Mesenchymal stem cell (in vitro differentiated cells and primary cell): Measurements from ENCODE around the gene PCGF2.
"Not testable (repeated sequence)": the region's sequence is repeated elsewhere in the genome, so short reads cannot be mapped to it uniquely, and the experiment has no call there.

Source experiments
- DNase-seq: peaks from one replicate; pipeline ENCODE4 v3.0.0-alpha.2; 2013
- H2AFZ ChIP-seq: one replicate; pipeline ENCODE4 v1.6.1; 2013; ENCODE audit warnings: low read depth, mild to moderate bottlenecking, control low read depth, inconsistent platforms, low read length, moderate library complexity
- H2AK5ac ChIP-seq: 2 replicates; pipeline ENCODE4 v1.6.1; 2013; ENCODE audit warnings: low read length, moderate library complexity, mild to moderate bottlenecking, inconsistent platforms; ENCODE audit not compliant: severe bottlenecking
- H2BK120ac ChIP-seq: one replicate; pipeline ENCODE4 v1.6.1; 2013; ENCODE audit warnings: low read depth, mild to moderate bottlenecking, inconsistent platforms, low read length, moderate library complexity
- H2BK12ac ChIP-seq, 2 experiments: one replicate each; pipeline ENCODE4 v1.6.1; 2013; ENCODE audit warnings: inconsistent platforms in 2 of 2, low read length in 2 of 2, mild to moderate bottlenecking in 2 of 2, moderate library complexity in 2 of 2, control low read depth in 1 of 2
- H2BK15ac ChIP-seq: one replicate; pipeline ENCODE4 v1.6.1; 2013; ENCODE audit warnings: mild to moderate bottlenecking, low read depth, inconsistent platforms; ENCODE audit not compliant: poor library complexity, severe bottlenecking
- H2BK5ac ChIP-seq: 2 replicates; pipeline ENCODE4 v1.6.1; 2013; ENCODE audit warnings: low read depth, mild to moderate bottlenecking, low read length, control low read depth, inconsistent platforms; ENCODE audit not compliant: poor library complexity, severe bottlenecking
- H3K14ac ChIP-seq, 2 experiments: one replicate each; pipeline ENCODE4 v1.6.1; 2013; ENCODE audit warnings: inconsistent platforms in 2 of 2, low read length in 2 of 2, control low read depth in 1 of 2, mild to moderate bottlenecking in 1 of 2, moderate library complexity in 1 of 2
- H3K18ac ChIP-seq, 2 experiments: one replicate each; pipeline ENCODE4 v1.6.1; 2013; ENCODE audit warnings: inconsistent platforms in 2 of 2, low read length in 2 of 2, control low read depth in 1 of 2, low read depth in 1 of 2, mild to moderate bottlenecking in 1 of 2
- H3K23ac ChIP-seq, 2 experiments: one replicate each; pipeline ENCODE4 v1.6.1; 2013; ENCODE audit warnings: inconsistent platforms in 2 of 2, low read length in 2 of 2, mild to moderate bottlenecking in 2 of 2, moderate library complexity in 2 of 2, control low read depth in 1 of 2
- H3K27ac ChIP-seq: 2 replicates; pipeline ENCODE4 v1.5.1; 2013; ENCODE audit warnings: mild to moderate bottlenecking, moderate library complexity, low read length, control low read depth, inconsistent platforms; ENCODE audit not compliant: poor library complexity, severe bottlenecking
- H3K27me3 ChIP-seq, 2 experiments: 2 replicates each; pipeline versions ENCODE4 v1.6.1 to v1.7.0; 2013; ENCODE audit warnings: low read length in 2 of 2, mild to moderate bottlenecking in 2 of 2, moderate library complexity in 2 of 2, control low read depth in 1 of 2, inconsistent platforms in 1 of 2; ENCODE audit not compliant: control insufficient read depth in 1 of 2, insufficient read depth in 1 of 2
- H3K36me3 ChIP-seq, 2 experiments: 2 replicates each; pipeline versions ENCODE4 v1.6.1 to v1.7.0; 2013; ENCODE audit warnings: low read length in 2 of 2, control low read depth in 1 of 2, inconsistent platforms in 1 of 2, low read depth in 1 of 2, mild to moderate bottlenecking in 1 of 2; ENCODE audit not compliant: insufficient read depth in 2 of 2, control insufficient read depth in 1 of 2
- H3K4ac ChIP-seq, 2 experiments: one replicate each; pipeline ENCODE4 v1.6.1; 2013; ENCODE audit warnings: inconsistent platforms in 2 of 2, low read length in 2 of 2, mild to moderate bottlenecking in 2 of 2, moderate library complexity in 2 of 2, control low read depth in 1 of 2, low read depth in 1 of 2
- H3K4me1 ChIP-seq: 2 replicates; pipeline ENCODE4 v1.6.1; 2013; ENCODE audit warnings: low read depth, low read length, control low read depth; ENCODE audit not compliant: control insufficient read depth, insufficient read depth
- H3K4me2 ChIP-seq: 2 replicates; pipeline ENCODE4 v1.6.1; 2013; ENCODE audit warnings: low read length, mild to moderate bottlenecking, inconsistent platforms; ENCODE audit not compliant: poor library complexity, severe bottlenecking
- H3K4me3 ChIP-seq, 2 experiments: 2 replicates each; pipeline versions ENCODE4 v1.5.1 to v1.7.0; 2013; ENCODE audit warnings: low read length in 2 of 2, mild to moderate bottlenecking in 2 of 2, control low read depth in 1 of 2, low read depth in 1 of 2; ENCODE audit not compliant: insufficient read depth in 1 of 2
- H3K79me1 ChIP-seq: replicated peaks from 2 replicates; pipeline ENCODE4 v1.6.1; 2013; ENCODE audit warnings: mild to moderate bottlenecking, control low read depth, low read length, inconsistent platforms; ENCODE audit not compliant: poor library complexity, severe bottlenecking
- H3K9ac ChIP-seq: 2 replicates; pipeline ENCODE4 v1.7.0; 2013; ENCODE audit warnings: mild to moderate bottlenecking, low read length, moderate library complexity
- H3K9me3 ChIP-seq: 2 replicates; pipeline ENCODE4 v1.7.0; 2013; ENCODE audit warnings: mild to moderate bottlenecking, low read length; ENCODE audit not compliant: control insufficient read depth
- H4K8ac ChIP-seq: one replicate; pipeline ENCODE4 v1.6.1; 2013; ENCODE audit warnings: inconsistent platforms, mild to moderate bottlenecking, low read length, moderate library complexity
- H4K91ac ChIP-seq: one replicate; pipeline ENCODE4 v1.6.1; 2013; ENCODE audit warnings: mild to moderate bottlenecking, low read length, inconsistent platforms
- WGBS: methylation state at CpG from one replicate; pipeline ENCODE4 v1.1.7; 2013; ENCODE audit warnings: mixed read lengths; 5-methylcytosine and 5-hydroxymethylcytosine counted together

Gene PCGF2

GRCh38 chr17:38787999-38788398, 39.9 kb upstream of the PCGF2 start:
- H2BK12ac ChIP-seq, H2AK5ac ChIP-seq, H3K4me3 ChIP-seq, H4K91ac ChIP-seq, H2BK5ac ChIP-seq, H3K4me1 ChIP-seq, H3K18ac ChIP-seq, DNase-seq, H3K4ac ChIP-seq, H3K27ac ChIP-seq, H3K27me3 ChIP-seq, H4K8ac ChIP-seq, H3K9me3 ChIP-seq, H2AFZ ChIP-seq, H3K23ac ChIP-seq, H3K9ac ChIP-seq, H2BK120ac ChIP-seq, H3K14ac ChIP-seq, H2BK15ac ChIP-seq, H3K4me2 ChIP-seq: not testable (repeated sequence)
- WGBS = 100% methylated on average over 4 of the region's 4 CpGs
- Histone ChIP-seq H3K36me3 (peaks cover 39 to 52% of the 10 kb centered on the region in 2 experiments), H3K79me1 (peaks cover 35% of the 10 kb centered on the region)

- H3K18ac ChIP-seq = no peak overlapping the region
- H2BK12ac ChIP-seq = no peak overlapping the region
- no peak overlapping the region for H3K9ac ChIP-seq
- H3K23ac ChIP-seq = no peak overlapping the region
- H2BK5ac ChIP-seq = no peak overlapping the region
- H2BK120ac ChIP-seq = no peak overlapping the region
- no peak overlapping the region for H3K4me3 ChIP-seq
- H2BK15ac ChIP-seq = no peak overlapping the region
- DNase-seq = no peak
- H3K79me1 ChIP-seq = peaks cover 38% of the 10 kb centered on the region
- 98% methylated on average over 6 of the region's 6 CpGs for WGBS
- H3K4ac ChIP-seq = no peak overlapping the region
- no peak overlapping the region for H4K91ac ChIP-seq
- H3K27me3 ChIP-seq = no peaks in the 10 kb centered on the region
- H3K4me2 ChIP-seq = no peak overlapping the region
- no peak overlapping the region for H3K14ac ChIP-seq
- H4K8ac ChIP-seq = no peak overlapping the region
- no peaks in the 10 kb centered on the region for H3K9me3 ChIP-seq
- H2AK5ac ChIP-seq = no peak overlapping the region
- no peak overlapping the region for H2AFZ ChIP-seq
- H3K27ac ChIP-seq = no peak overlapping the region
- peaks cover 48 to 58% of the 10 kb centered on the region in 2 experiments for H3K36me3 ChIP-seq
- H3K4me1 ChIP-seq = peaks cover 6% of the 10 kb centered on the region
Observed at GRCh38 chr17:38786372-38786771, 38.2 kb upstream of the PCGF2 start.

- Histone ChIP-seq H3K4me1 (no peaks in the 10 kb centered on the region), H3K9me3 (no peaks in the 10 kb centered on the region), H3K4me3 (no peak overlapping the region), H3K79me1 (peaks cover 44% of the 10 kb centered on the region), H3K36me3 (peaks cover 79 to 89% of the 10 kb centered on the region in 2 experiments), H2AFZ (no peak overlapping the region), H2BK15ac (no peak overlapping the region), H3K9ac (no peak overlapping the region), H4K8ac (no peak overlapping the region), H3K18ac (no peak overlapping the region), H3K27ac (no peak overlapping the region), H4K91ac (no peak overlapping the region), H3K27me3 (no peaks in the 10 kb centered on the region), H2BK5ac (no peak overlapping the region), H2AK5ac (no peak overlapping the region), H3K4ac (no peak overlapping the region), H3K4me2 (no peak overlapping the region), H3K23ac (no peak overlapping the region), H2BK120ac (no peak overlapping the region), H2BK12ac (no peak overlapping the region), H3K14ac (no peak overlapping the region)
- no peak for DNase-seq
- WGBS = over 99% methylated on average over 3 of the region's 3 CpGs
Observed at GRCh38 chr17:38783227-38783626, 35.1 kb upstream of the PCGF2 start.

GRCh38 chr17:38779965-38780752, 32.0 kb upstream of the PCGF2 start:
- no peak overlapping the region for H2AFZ ChIP-seq
- H3K9ac ChIP-seq = no peak overlapping the region
- H3K23ac ChIP-seq = no peak overlapping the region
- H3K4ac ChIP-seq = no peak overlapping the region
- no peak overlapping the region for H3K14ac ChIP-seq
- no peaks in the 10 kb centered on the region for H3K27me3 ChIP-seq
- no peak for DNase-seq
- H3K27ac ChIP-seq = no peak overlapping the region
- H2BK120ac ChIP-seq = no peak overlapping the region
- H3K18ac ChIP-seq = no peak overlapping the region
- H2BK12ac ChIP-seq = no peak overlapping the region
- no peak overlapping the region for H4K8ac ChIP-seq
- no peak overlapping the region for H3K4me3 ChIP-seq
- no peak overlapping the region for H4K91ac ChIP-seq
- no peaks in the 10 kb centered on the region for H3K9me3 ChIP-seq
- no peak overlapping the region for H3K4me2 ChIP-seq
- peaks cover 86 to 96% of the 10 kb centered on the region in 2 experiments for H3K36me3 ChIP-seq
- no peak overlapping the region for H2BK15ac ChIP-seq
- H3K79me1 ChIP-seq = peaks cover 34% of the 10 kb centered on the region
- 95% methylated on average over 22 of the region's 23 CpGs for WGBS
- H2AK5ac ChIP-seq = no peak overlapping the region
- H2BK5ac ChIP-seq = no peak overlapping the region
- no peaks in the 10 kb centered on the region for H3K4me1 ChIP-seq
